CD4-positive, alpha-beta T cell treated with Interleukin-21 for 1 hour (primary cell): Measurements from ENCODE around the gene EXOC3L2.
"Not testable (repeated sequence)": the region's sequence is repeated elsewhere in the genome, so short reads cannot be mapped to it uniquely, and the experiment has no call there.

Experiments
- DNase-seq: peaks from one replicate; pipeline ENCODE4 v3.0.0-alpha.2; 2020

The EXOC3L2 gene

GRCh38 chr19:45255611-45256157 is 10.5 kb upstream of the EXOC3L2 start:
- no peak for DNase-seq

GRCh38 chr19:45254044-45254531 is 8.9 kb upstream of the EXOC3L2 start:
- DNase-seq: peak; percentile 13

GRCh38 chr19:45253396-45254027 is 8.3 kb upstream of the EXOC3L2 start:
- peak; percentile 26 for DNase-seq

GRCh38 chr19:45251452-45252354 is 6.5 kb upstream of the EXOC3L2 start:
- DNase-seq: peak; percentile 23

- DNase-seq: peak; percentile 67
These were observed 5.7 kb upstream of the EXOC3L2 start, which contains the start of gene MARK4 for GRCh38 chr19:45250832-45251451. Gene MARK4 (plus strand): TSS chr19:45251271. CDS start chr19:45251589, 318 bp downstream.

GRCh38 chr19:45250216-45250831 is 5.1 kb upstream of the EXOC3L2 start:
- DNase-seq: no peak

- DNase-seq: no peak
These were observed 4.2 kb upstream of the EXOC3L2 start for GRCh38 chr19:45249261-45250033.

GRCh38 chr19:45247136-45247535 is 1.9 kb upstream of the EXOC3L2 start:
- DNase-seq: no peak

GRCh38 chr19:45245826-45246225 is 619 bp upstream of the EXOC3L2 start:
- DNase-seq: no peak

GRCh38 chr19:45244133-45244794 is 943 bp downstream of the EXOC3L2 start:
- no peak for DNase-seq

GRCh38 chr19:45243144-45243732 is 2.0 kb downstream of the EXOC3L2 start:
- DNase-seq: no peak

- DNase-seq: no peak
These were observed 6.7 kb downstream of the EXOC3L2 start for GRCh38 chr19:45238556-45238955.

- no peak for DNase-seq
These were observed 9.7 kb downstream of the EXOC3L2 start for GRCh38 chr19:45235485-45235884.

- no peak for DNase-seq
These were observed 10.9 kb downstream of the EXOC3L2 start for GRCh38 chr19:45234089-45234869.

- no peak for DNase-seq
These were observed 13.3 kb downstream of the EXOC3L2 start for GRCh38 chr19:45231891-45232290.

GRCh38 chr19:45229056-45229455 is 16.2 kb downstream of the EXOC3L2 start:
- not testable (repeated sequence) for DNase-seq

GRCh38 chr19:45224645-45225044 is 20.6 kb downstream of the EXOC3L2 start:
- no peak for DNase-seq

GRCh38 chr19:45223879-45224278 is 21.3 kb downstream of the EXOC3L2 start:
- no peak for DNase-seq

GRCh38 chr19:45222724-45223123 is 22.5 kb downstream of the EXOC3L2 start:
- DNase-seq: no peak
